Peyer's patch (tissue), 4 donors: ENCODE measurements around the gene ZBTB8OS. TPM values are rescaled to one million over a fixed set of nuclear protein-coding genes. Genes with fewer than 3 reads are reported as not detected.

Source experiments
- DNase-seq, 3 donors: peaks; one replicate each; pipeline ENCODE4 v3.0.0-alpha.2; 2017 to 2019
- H3K27ac ChIP-seq, 4 donors: fragments of 200-600 bp; sonication (generic); one replicate each; pipeline ENCODE4 v1.5.1; 2016 to 2019
- H3K27me3 ChIP-seq, 2 donors: fragments of 200-600 bp; sonication (generic); one replicate each; pipeline ENCODE4 v1.5.1; 2019
- H3K36me3 ChIP-seq, 3 donors: fragments of 200-600 bp; sonication (generic); one replicate each; pipeline ENCODE4 v1.5.1; 2016 to 2019
- H3K4me1 ChIP-seq, 4 donors: fragments of 200-600 bp; sonication (generic); one replicate each; pipeline ENCODE4 v1.5.1; 2016 to 2019
- H3K4me3 ChIP-seq, 4 donors: fragments of 200-600 bp; sonication (generic); 1 replicate in 3 of 4; 2 replicates in 1 of 4; pipeline ENCODE4 v1.5.1; 2016 to 2019; ENCODE audit warnings: mild to moderate bottlenecking in 1 of 4
- H3K9me3 ChIP-seq, 4 donors: fragments of 200-600 bp; sonication (generic); one replicate each; pipeline ENCODE4 v1.5.1; 2016 to 2019; ENCODE audit warnings: mild to moderate bottlenecking in 1 of 4
- POLR2A ChIP-seq, 2 donors: fragments of 450-650 bp; IDR thresholded peaks; one replicate each; pipeline ENCODE4 v1.5.1; 2017; ENCODE audit warnings: antibody characterized with exemption in 2 of 2, mild to moderate bottlenecking in 2 of 2, moderate library complexity in 2 of 2
- small RNA-seq, 2 donors: library from RNA; depleted of rRNA; stranded (forward); fragments of <200 nt; gene quantifications; one replicate each; pipeline ENCODE3, GENCODE V24; 2016
- total RNA-seq, 4 donors: library from RNA; depleted of rRNA; stranded (reverse); fragments of >200 nt; gene quantifications; one replicate each; pipeline ENCODE4 v1.1.0, GENCODE V29; 2016
- TF ChIP-seq, protein P1 (sequence below), 6 experiments: fragments of 450-650 bp in 4 of 6; fragments of 200-600 bp in 2 of 6; sonication (generic) in 1 of 6; IDR thresholded peaks; one replicate each; pipeline ENCODE4 v1.5.1; 2017 to 2019; ENCODE audit warnings: antibody characterized with exemption in 6 of 6, mild to moderate bottlenecking in 3 of 6, moderate library complexity in 1 of 6

ZBTB8OS gene
- total RNA-seq, 4 donors from 2014 or later: 34.7 to 56.2 (median 44.1) TPM

DNA sequence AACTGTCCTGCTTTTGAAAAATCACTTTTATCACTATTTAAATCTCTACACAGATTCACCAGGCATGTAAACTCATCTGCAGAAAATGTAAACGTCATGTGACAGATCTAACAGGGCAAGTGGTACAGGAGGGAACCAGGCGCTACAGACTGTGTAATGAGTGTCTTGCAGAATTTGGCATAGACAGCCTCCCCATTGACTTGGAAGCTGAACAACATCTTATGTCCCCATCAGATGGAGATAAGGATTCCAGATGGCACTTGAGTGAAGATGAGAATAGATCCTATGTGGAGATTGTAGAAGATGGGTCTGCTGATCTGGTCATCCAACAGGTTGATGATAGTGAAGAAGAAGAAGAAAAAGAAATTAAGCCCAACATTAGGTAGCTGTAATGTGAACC, 50.3 kb downstream of the ZBTB8OS start:
- Histone ChIP-seq H3K4me3 (no peak overlapping the region), H3K27ac (no peak overlapping the region), H3K36me3 (peaks cover 0 to 20% (median 0%) of the 10 kb centered on the region in 3 donors), H3K4me1 (no peaks in the 10 kb centered on the region), H3K9me3 (no peaks in the 10 kb centered on the region), H3K27me3 (no peaks in the 10 kb centered on the region)
- TF ChIP-seq, protein P1, sequence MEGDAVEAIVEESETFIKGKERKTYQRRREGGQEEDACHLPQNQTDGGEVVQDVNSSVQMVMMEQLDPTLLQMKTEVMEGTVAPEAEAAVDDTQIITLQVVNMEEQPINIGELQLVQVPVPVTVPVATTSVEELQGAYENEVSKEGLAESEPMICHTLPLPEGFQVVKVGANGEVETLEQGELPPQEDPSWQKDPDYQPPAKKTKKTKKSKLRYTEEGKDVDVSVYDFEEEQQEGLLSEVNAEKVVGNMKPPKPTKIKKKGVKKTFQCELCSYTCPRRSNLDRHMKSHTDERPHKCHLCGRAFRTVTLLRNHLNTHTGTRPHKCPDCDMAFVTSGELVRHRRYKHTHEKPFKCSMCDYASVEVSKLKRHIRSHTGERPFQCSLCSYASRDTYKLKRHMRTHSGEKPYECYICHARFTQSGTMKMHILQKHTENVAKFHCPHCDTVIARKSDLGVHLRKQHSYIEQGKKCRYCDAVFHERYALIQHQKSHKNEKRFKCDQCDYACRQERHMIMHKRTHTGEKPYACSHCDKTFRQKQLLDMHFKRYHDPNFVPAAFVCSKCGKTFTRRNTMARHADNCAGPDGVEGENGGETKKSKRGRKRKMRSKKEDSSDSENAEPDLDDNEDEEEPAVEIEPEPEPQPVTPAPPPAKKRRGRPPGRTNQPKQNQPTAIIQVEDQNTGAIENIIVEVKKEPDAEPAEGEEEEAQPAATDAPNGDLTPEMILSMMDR (IDR thresholded peaks at IDR 0.05): no peak
- no peak for TF ChIP-seq POLR2A (IDR thresholded peaks at IDR 0.05)
- DNase-seq: no peak

DNA sequence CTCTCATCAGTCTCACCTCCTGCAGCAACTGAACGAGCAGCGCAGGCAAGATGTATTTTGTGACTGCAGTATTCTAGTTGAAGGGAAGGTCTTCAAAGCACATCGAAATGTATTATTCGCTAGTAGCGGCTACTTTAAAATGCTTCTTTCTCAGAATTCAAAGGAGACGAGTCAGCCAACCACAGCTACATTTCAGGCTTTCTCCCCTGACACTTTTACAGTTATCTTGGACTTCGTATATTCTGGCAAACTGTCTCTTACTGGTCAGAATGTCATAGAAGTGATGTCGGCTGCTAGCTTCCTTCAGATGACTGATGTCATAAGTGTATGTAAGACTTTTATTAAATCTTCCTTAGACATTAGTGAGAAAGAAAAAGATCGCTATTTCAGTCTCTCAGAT, 57.4 kb downstream of the ZBTB8OS start:
- no peak for DNase-seq
- no peak overlapping the region for H3K4me3 ChIP-seq
- H3K9me3 ChIP-seq: no peaks in the 10 kb centered on the region
- no peak for TF ChIP-seq POLR2A (IDR thresholded peaks at IDR 0.05)
- H3K27me3 ChIP-seq: no peaks in the 10 kb centered on the region
- H3K27ac ChIP-seq: no peak overlapping the region
- no peaks in the 10 kb centered on the region for H3K4me1 ChIP-seq
- H3K36me3 ChIP-seq: peaks cover 0 to 12% (median 0%) of the 10 kb centered on the region in 3 donors

DNA sequence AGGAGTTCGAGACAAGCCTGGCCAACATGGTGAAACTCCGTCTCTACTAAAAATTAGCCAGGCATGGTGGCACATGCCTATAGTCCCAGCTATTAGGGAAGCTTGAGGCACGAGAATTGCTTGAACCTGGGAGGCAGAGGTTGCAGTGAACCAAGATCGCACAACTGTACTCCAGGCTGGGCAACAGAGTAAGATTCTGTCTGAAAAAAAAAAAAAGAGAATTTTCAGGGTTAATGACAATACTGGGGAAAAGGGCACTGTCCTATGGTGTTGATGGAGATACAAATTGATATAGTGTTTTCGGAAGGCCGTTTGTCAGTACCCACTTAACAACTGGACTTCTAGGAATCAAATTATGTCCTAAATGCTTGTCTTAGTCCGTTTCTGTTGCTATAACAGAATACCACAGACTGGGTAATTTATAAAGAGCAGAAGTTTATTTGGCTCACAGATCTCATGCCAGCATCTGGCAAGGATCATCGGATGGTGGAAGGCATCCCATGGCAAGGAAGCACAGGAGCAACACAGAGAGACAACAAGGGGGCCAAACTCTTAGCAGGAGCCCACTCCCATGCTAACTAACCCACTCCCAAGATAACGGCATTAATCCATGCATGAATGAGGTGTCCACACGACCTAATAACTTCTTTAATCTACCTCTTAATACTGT, 69.9 kb downstream of the ZBTB8OS start:
- H3K4me3 ChIP-seq: no peak overlapping the region
- H3K27ac ChIP-seq: no peak overlapping the region
- DNase-seq: no peak
- no peaks in the 10 kb centered on the region for H3K4me1 ChIP-seq
- H3K36me3 ChIP-seq: no peaks in the 10 kb centered on the region
- TF ChIP-seq, protein P1 (IDR thresholded peaks at IDR 0.05): no peak
- no peak for TF ChIP-seq POLR2A (IDR thresholded peaks at IDR 0.05)
- H3K27me3 ChIP-seq: no peaks in the 10 kb centered on the region
- no peaks in the 10 kb centered on the region for H3K9me3 ChIP-seq

Small RNAs within 50 kb of the gene (small RNA-seq; reads per million reads assigned to genes)
- 0 reads per million in 2 donors for gene RF00019

Other genes starting within 250 kb of the ZBTB8OS start
- under 1 TPM in 2 of 4 donors, not detected in 2; 0.13 to 0.19 TPM for gene ZBTB8B, start 185.5 kb downstream of the ZBTB8OS start, total RNA-seq
- 1 to 10 TPM; 2.3 to 5.8 (median 4.7) TPM for gene ZBTB8A, start 111.1 kb downstream of the ZBTB8OS start, total RNA-seq
- 100 to 1,000 TPM in 3 of 4 donors, 10 to 100 TPM in 1; 72.1 to 172 (median 109) TPM for gene RBBP4, start 658 bp upstream of the ZBTB8OS start, total RNA-seq
- 10 to 100 TPM in 1 of 4 donors, 1 to 10 TPM in 3; 8.3 to 19.8 (median 9.2) TPM for gene SYNC, start 52.2 kb upstream of the ZBTB8OS start, total RNA-seq
- 10 to 100 TPM; 29.6 to 93.3 (median 50.4) TPM for gene YARS1, start 166.8 kb upstream of the ZBTB8OS start, total RNA-seq
- gene S100PBP, start 167.1 kb upstream of the ZBTB8OS start, total RNA-seq: 100 to 1,000 TPM in 1 of 4 donors, 10 to 100 TPM in 3; 44.3 to 178 (median 58.1) TPM
- 1 to 10 TPM in 1 of 4 donors, not detected in 3; 1.8 TPM for gene FNDC5, start 220.4 kb upstream of the ZBTB8OS start, total RNA-seq
- gene HPCA, start 235.9 kb upstream of the ZBTB8OS start, total RNA-seq: under 1 TPM in 1 of 4 donors, not detected in 3; 0.53 TPM